KMS-11 (cell line): Measurements from ENCODE around the gene ALDH3B1.

Experiments used
- H2AFZ ChIP-seq: fragments of 200-600 bp; sonication (generic); 2 replicates; pipeline ENCODE4 v1.6.1; 2016; ENCODE audit warnings: antibody characterized with exemption, mixed run types, low read depth
- H3K27ac ChIP-seq: fragments of 200-600 bp; sonication (generic); 2 replicates; pipeline ENCODE4 v1.6.1; 2016; ENCODE audit warnings: mild to moderate bottlenecking, mixed run types
- H3K27me3 ChIP-seq: fragments of 200-600 bp; sonication (generic); 2 replicates; pipeline ENCODE4 v1.6.1; 2017; ENCODE audit warnings: mild to moderate bottlenecking, low read depth, mixed run types, moderate library complexity; ENCODE audit not compliant: insufficient read depth
- H3K36me3 ChIP-seq: fragments of 200-600 bp; sonication (generic); 2 replicates; pipeline ENCODE4 v1.6.1; 2017; ENCODE audit warnings: mild to moderate bottlenecking, mixed run types; ENCODE audit not compliant: insufficient read depth
- H3K4me1 ChIP-seq: fragments of 200-600 bp; sonication (generic); 2 replicates; pipeline ENCODE4 v1.6.1; 2016; ENCODE audit warnings: mild to moderate bottlenecking, low read depth, mixed run types; ENCODE audit not compliant: poor library complexity, severe bottlenecking
- H3K4me2 ChIP-seq: fragments of 200-600 bp; sonication (generic); 2 replicates; pipeline ENCODE4 v1.7.0; 2016; ENCODE audit warnings: mild to moderate bottlenecking, mixed run types
- H3K4me3 ChIP-seq: fragments of 200-600 bp; sonication (generic); IDR thresholded peaks from 2 replicates; pipeline ENCODE4 v1.6.1; 2017; ENCODE audit warnings: low read depth, low read length, mixed read lengths; ENCODE audit not compliant: insufficient read depth
- H3K79me2 ChIP-seq: fragments of 200-600 bp; sonication (generic); 2 replicates; pipeline ENCODE4 v1.6.1; 2016; ENCODE audit warnings: low read depth, mixed run types; ENCODE audit not compliant: insufficient read depth
- H3K9ac ChIP-seq: fragments of 200-600 bp; sonication (generic); 2 replicates; pipeline ENCODE4 v1.6.1; 2016; ENCODE audit warnings: mild to moderate bottlenecking, mixed run types
- H4K20me1 ChIP-seq: fragments of 200-600 bp; sonication (generic); 2 replicates; pipeline ENCODE4 v1.6.1; 2016; ENCODE audit warnings: mild to moderate bottlenecking, mixed run types; ENCODE audit not compliant: insufficient read depth
- TF ChIP-seq, protein P1 (sequence below): fragments of 200-600 bp; sonication (generic); conservative IDR thresholded peaks from 2 replicates; pipeline ENCODE4 v1.6.1; 2017; ENCODE audit warnings: low read depth, mild to moderate bottlenecking, antibody characterized with exemption, low read length, moderate library complexity, mixed read lengths

ALDH3B1 gene

DNA sequence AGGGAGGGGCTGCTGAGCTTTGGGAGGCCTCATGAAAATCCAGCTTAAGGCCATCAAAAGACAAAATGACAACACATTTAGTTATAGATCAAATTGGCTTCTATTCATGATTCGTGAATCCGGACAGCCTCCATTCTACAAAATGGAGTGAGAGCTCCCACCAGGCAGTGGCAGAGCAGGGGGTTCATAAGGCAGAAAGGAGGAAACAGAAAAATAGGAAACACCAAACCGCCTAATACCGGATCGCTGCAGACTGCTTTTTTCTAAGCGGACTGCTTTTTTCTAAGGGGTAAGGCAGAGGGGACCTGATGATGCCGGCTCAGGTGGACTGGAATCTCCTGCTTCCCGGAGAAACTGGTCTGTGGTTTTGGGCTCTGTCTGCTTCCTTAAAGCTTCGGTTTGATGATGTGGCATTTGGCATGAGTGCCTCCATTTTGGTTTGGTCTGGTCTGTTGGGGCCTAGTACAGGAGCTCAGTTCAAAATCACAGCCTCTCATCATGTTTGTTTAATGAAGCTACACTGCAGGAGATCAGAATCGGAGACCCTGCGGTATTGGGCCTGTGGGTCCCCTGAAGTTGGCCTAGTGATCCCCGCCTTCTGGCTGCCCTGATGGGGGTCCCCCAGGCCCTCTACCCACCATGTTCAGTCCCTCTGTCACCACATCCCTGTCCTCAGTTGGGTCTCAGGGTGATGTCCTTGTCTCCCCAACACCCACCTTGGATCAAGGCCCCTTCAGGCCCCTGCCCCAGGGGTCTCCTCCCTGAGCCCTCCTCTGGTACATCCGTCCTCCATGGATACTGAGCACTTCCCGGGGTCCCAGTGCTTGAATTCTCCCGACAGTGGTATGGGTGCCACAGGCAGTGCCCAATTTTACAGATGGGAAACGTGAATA lies 1.2 kb downstream of the ALDH3B1 start:
- H4K20me1 ChIP-seq, result no peaks in the 10 kb centered on the region
- no peak overlapping the region for H3K4me3 ChIP-seq
- H3K79me2 ChIP-seq, result no peaks in the 10 kb centered on the region
- peak overlapping the region; percentile 97 for H3K4me2 ChIP-seq
- H2AFZ ChIP-seq, result no peak overlapping the region
- H3K36me3 ChIP-seq, result no peaks in the 10 kb centered on the region
- no peak overlapping the region; the same call in 1 of the 2 replicates for H3K9ac ChIP-seq
- H3K27ac ChIP-seq, result no peak overlapping the region
- H3K27me3 ChIP-seq, result no peaks in the 10 kb centered on the region
- TF ChIP-seq, protein P1, sequence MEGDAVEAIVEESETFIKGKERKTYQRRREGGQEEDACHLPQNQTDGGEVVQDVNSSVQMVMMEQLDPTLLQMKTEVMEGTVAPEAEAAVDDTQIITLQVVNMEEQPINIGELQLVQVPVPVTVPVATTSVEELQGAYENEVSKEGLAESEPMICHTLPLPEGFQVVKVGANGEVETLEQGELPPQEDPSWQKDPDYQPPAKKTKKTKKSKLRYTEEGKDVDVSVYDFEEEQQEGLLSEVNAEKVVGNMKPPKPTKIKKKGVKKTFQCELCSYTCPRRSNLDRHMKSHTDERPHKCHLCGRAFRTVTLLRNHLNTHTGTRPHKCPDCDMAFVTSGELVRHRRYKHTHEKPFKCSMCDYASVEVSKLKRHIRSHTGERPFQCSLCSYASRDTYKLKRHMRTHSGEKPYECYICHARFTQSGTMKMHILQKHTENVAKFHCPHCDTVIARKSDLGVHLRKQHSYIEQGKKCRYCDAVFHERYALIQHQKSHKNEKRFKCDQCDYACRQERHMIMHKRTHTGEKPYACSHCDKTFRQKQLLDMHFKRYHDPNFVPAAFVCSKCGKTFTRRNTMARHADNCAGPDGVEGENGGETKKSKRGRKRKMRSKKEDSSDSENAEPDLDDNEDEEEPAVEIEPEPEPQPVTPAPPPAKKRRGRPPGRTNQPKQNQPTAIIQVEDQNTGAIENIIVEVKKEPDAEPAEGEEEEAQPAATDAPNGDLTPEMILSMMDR, result no peak
- peaks cover 73% of the 10 kb centered on the region for H3K4me1 ChIP-seq

DNA sequence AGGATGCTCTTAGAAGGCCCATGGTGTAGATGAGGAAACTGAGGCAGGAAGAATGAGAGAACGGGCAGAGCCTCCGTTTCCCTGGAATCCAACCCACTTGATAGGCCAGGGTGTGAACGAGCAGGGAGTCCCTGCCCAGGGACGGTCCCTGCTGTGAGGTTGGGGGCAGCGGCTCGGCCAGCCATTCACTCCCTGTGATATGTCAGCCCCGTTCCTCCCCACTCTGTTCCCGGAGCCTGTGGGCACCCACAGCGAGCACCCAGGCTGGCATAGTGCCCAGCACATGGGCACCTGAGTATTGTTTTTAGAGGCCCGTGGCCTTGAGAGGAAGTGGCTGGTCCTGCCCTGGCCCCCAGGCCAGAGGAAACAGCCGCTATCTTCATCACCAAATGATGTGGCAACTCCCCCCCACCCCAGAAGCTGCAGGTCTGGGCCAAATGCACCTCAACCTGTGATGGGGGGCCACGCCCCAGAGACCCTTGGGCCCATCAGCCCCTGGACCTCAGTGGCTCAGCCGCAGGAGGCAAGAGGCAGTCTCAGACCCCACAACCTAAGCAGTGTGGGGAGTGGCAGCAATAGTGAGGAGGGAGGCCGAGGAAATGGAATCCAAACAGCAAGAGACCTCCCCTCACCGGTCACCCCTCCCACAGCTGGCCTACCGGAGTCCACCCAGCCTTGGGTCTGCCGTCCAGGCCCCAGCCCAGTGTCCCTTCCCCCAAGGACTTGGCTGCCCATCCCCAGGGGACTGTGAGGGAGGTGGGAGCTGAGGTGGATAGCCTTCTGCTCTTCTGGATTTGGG lies 2.1 kb downstream of the ALDH3B1 start:
- Histone ChIP-seq H3K4me3 (no peak overlapping the region), H3K27me3 (no peaks in the 10 kb centered on the region), H3K4me1 (peaks cover 67% of the 10 kb centered on the region), H4K20me1 (no peaks in the 10 kb centered on the region), H3K36me3 (no peaks in the 10 kb centered on the region), H2AFZ (no peak overlapping the region), H3K4me2 (peak overlapping the region; percentile 39; the same call in 1 of the 2 replicates), H3K79me2 (no peaks in the 10 kb centered on the region), H3K9ac (no peak overlapping the region), H3K27ac (no peak overlapping the region)
- TF ChIP-seq, protein P1, result no peak

- H3K36me3 ChIP-seq, result no peaks in the 10 kb centered on the region
- peak overlapping the region; percentile 39; the same call in 1 of the 2 replicates for H3K4me2 ChIP-seq
- no peak overlapping the region for H3K9ac ChIP-seq
- H3K4me1 ChIP-seq, result peaks cover 60% of the 10 kb centered on the region
- H3K27me3 ChIP-seq, result no peaks in the 10 kb centered on the region
- TF ChIP-seq, protein P1, result no peak
- no peaks in the 10 kb centered on the region for H4K20me1 ChIP-seq
- H3K4me3 ChIP-seq, result no peak overlapping the region
- no peak overlapping the region for H2AFZ ChIP-seq
- no peak overlapping the region for H3K27ac ChIP-seq
- no peaks in the 10 kb centered on the region for H3K79me2 ChIP-seq
Measured at GRCh38 chr11:68012843-68013610, 2.9 kb downstream of the ALDH3B1 start.

DNA sequence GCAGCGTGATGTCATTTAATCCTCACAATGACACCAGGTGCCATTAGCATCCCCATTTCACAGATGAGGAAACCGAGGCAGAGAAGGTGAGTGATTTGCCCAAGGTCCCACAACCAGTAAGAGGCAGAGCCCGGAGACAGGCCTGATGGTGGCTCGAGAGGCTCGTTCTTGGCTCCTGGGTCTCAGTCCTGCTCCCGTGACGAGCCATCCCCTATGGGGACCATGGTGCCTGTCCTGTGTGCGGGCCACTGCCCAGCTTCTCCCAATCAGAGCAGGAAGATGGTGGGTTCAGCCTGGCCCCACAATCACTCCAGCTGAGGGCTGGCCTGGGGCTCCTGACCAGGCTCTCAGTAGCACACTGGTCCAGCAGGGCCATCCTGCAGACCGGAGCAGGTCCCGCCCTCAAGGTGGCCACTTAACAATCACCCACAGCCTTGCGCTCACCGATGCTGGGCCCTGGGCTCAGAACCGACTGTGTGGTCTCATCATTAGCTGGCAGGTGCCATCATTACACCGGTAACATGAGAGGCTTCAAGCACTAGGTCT lies 3.6 kb downstream of the ALDH3B1 start:
- TF ChIP-seq, protein P1, result no peak

More for the DNA sequence above, 3.6 kb downstream of the ALDH3B1 start:
- Histone ChIP-seq H4K20me1 (no peaks in the 10 kb centered on the region), H3K9ac (no peak overlapping the region), H3K27me3 (no peaks in the 10 kb centered on the region), H3K4me3 (no peak overlapping the region), H3K27ac (no peak overlapping the region), H3K36me3 (no peaks in the 10 kb centered on the region), H3K4me1 (peaks cover 53% of the 10 kb centered on the region), H2AFZ (no peak overlapping the region), H3K79me2 (no peaks in the 10 kb centered on the region), H3K4me2 (peak overlapping the region; percentile 39; the same call in 1 of the 2 replicates)
